ENCODE data around the gene LCE2C.

GRCh38 chr1:152640351-152640750 is 34.7 kb upstream of the LCE2C start:
- TF ChIP-seq, protein P1, sequence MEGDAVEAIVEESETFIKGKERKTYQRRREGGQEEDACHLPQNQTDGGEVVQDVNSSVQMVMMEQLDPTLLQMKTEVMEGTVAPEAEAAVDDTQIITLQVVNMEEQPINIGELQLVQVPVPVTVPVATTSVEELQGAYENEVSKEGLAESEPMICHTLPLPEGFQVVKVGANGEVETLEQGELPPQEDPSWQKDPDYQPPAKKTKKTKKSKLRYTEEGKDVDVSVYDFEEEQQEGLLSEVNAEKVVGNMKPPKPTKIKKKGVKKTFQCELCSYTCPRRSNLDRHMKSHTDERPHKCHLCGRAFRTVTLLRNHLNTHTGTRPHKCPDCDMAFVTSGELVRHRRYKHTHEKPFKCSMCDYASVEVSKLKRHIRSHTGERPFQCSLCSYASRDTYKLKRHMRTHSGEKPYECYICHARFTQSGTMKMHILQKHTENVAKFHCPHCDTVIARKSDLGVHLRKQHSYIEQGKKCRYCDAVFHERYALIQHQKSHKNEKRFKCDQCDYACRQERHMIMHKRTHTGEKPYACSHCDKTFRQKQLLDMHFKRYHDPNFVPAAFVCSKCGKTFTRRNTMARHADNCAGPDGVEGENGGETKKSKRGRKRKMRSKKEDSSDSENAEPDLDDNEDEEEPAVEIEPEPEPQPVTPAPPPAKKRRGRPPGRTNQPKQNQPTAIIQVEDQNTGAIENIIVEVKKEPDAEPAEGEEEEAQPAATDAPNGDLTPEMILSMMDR (IDR thresholded peaks at IDR 0.05) = no peak
- TF ChIP-seq POLR2A (IDR thresholded peaks at IDR 0.05) = no peak

All from adrenal gland (tissue), 5 donors.